Upper lobe of right lung (tissue), 1 donor: Measurements from ENCODE around the gene RPL22. TPM values are rescaled to one million over a fixed set of nuclear protein-coding genes. Genes with fewer than 3 reads are reported as not detected.

ENCODE experiments used
- ATAC-seq: fragments of 200-7000 bp; cut with Tn5 transposase; one replicate; pipeline ENCODE4 v1.9.1; 2020; ENCODE audit warnings: mild to moderate bottlenecking, moderate library complexity
- DNase-seq: peaks from one replicate; pipeline ENCODE4 v3.0.0-alpha.2; 2020
- H3K27ac ChIP-seq: fragments of 200-600 bp; one replicate; pipeline ENCODE4 v1.8.0; 2022
- H3K27me3 ChIP-seq: fragments of 200-600 bp; one replicate; pipeline ENCODE4 v1.8.0; 2022; ENCODE audit warnings: mild to moderate bottlenecking
- H3K36me3 ChIP-seq: fragments of 200-600 bp; one replicate; pipeline ENCODE4 v1.8.0; 2022
- H3K4me1 ChIP-seq: fragments of 200-600 bp; one replicate; pipeline ENCODE4 v1.8.0; 2022
- H3K4me3 ChIP-seq: fragments of 200-600 bp; one replicate; pipeline ENCODE4 v1.8.0; 2022; ENCODE audit warnings: mild to moderate bottlenecking
- H3K9me3 ChIP-seq: fragments of 200-600 bp; one replicate; pipeline ENCODE4 v1.8.0; 2022
- intact Hi-C: fragments of 100-400 bp; cut with DNase I; formaldehyde crosslinking; loops from one replicate; pipeline ENCODE4 v1.11.0; 2022
- total RNA-seq: library from RNA; stranded (reverse); fragmentation: NEBNext Ultra II Directional; extraction: Animal tissue kit (Norgen Biotek cat#: 25700); gene quantifications from one replicate; pipeline ENCODE4 v1.2.1, GENCODE V29; 2021
- TF ChIP-seq, protein P1 (sequence below): fragments of 200-600 bp; IDR thresholded peaks from one replicate; pipeline ENCODE4 v1.8.0; 2022; ENCODE audit warnings: antibody characterized with exemption
- donor health status: DM: no; HTN: yes; CAD: no; lungs with severe emphysema.

The RPL22 gene
- total RNA-seq, 1 donor from 2014 or later, result 308 TPM

DNA sequence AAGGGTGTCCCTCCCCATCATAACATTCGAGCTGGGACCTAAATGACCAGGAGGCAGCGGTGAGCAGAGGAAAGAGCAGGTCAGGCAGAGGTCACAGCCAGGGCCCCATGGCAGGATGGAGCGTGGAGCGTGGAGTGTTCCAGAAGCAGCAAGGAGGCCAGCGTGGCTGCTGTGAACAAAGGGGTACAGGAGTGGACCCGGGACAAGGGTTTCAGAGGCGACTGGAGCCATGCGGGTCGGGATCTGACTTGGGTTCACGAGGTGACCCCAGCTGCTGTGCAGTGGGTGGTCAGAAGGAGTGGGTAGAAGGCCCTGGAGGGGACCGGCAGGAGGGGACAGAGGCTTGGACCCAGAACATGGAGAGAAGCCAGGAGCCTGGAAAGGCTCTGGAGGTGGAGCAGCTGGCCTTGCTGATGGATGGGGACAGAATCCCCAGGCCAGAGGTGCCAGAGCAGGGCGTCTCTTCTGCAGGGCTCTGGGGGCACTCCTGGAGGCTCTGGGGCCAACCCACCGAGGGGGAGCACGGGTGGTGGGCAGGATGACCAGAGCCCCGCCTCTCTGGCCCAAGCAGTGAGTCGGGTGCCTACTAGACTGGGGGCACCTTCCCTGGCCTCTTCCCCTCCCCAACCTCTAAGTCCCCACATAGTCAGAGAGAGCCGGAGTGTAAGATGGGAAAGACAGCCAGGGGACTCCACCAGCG, 21.6 kb downstream of the RPL22 start:
- Histone ChIP-seq H3K36me3 (no peaks in the 10 kb centered on the region), H3K27me3 (peaks cover 56% of the 10 kb centered on the region), H3K9me3 (no peaks in the 10 kb centered on the region), H3K4me3 (no peak overlapping the region), H3K4me1 (peaks cover 16% of the 10 kb centered on the region), H3K27ac (no peak overlapping the region)
- no peak for ATAC-seq
- no peak for DNase-seq
- TF ChIP-seq, protein P1, sequence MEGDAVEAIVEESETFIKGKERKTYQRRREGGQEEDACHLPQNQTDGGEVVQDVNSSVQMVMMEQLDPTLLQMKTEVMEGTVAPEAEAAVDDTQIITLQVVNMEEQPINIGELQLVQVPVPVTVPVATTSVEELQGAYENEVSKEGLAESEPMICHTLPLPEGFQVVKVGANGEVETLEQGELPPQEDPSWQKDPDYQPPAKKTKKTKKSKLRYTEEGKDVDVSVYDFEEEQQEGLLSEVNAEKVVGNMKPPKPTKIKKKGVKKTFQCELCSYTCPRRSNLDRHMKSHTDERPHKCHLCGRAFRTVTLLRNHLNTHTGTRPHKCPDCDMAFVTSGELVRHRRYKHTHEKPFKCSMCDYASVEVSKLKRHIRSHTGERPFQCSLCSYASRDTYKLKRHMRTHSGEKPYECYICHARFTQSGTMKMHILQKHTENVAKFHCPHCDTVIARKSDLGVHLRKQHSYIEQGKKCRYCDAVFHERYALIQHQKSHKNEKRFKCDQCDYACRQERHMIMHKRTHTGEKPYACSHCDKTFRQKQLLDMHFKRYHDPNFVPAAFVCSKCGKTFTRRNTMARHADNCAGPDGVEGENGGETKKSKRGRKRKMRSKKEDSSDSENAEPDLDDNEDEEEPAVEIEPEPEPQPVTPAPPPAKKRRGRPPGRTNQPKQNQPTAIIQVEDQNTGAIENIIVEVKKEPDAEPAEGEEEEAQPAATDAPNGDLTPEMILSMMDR, result no peak
- intact Hi-C loops, result no loop called here

DNA sequence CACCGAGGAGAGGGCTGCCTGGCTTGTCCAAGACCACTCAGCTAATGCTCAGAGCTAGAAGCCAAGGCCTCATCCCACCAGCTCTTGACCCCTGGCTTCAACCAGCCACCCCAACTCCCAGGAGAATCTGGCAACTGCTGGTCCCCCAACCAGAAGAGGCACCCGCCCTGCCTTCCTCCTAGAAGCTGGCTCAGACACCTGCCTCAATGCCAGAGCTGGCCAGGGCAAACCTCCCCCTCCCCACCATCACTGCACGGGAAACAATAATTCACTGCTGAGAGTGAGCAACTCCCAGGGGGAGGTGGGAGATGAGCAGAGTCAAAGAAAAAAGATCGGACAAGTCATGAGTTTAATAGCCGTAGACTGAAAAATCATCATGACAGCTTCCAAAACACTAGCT, 22.6 kb downstream of the RPL22 start:
- Histone ChIP-seq H3K36me3 (no peaks in the 10 kb centered on the region), H3K4me3 (no peak overlapping the region), H3K9me3 (no peaks in the 10 kb centered on the region), H3K27me3 (peaks cover 67% of the 10 kb centered on the region), H3K27ac (no peak overlapping the region), H3K4me1 (peaks cover 16% of the 10 kb centered on the region)
- intact Hi-C loops, result no loop called here
- TF ChIP-seq, protein P1, result no peak
- no peak for ATAC-seq
- no peak for DNase-seq

DNA sequence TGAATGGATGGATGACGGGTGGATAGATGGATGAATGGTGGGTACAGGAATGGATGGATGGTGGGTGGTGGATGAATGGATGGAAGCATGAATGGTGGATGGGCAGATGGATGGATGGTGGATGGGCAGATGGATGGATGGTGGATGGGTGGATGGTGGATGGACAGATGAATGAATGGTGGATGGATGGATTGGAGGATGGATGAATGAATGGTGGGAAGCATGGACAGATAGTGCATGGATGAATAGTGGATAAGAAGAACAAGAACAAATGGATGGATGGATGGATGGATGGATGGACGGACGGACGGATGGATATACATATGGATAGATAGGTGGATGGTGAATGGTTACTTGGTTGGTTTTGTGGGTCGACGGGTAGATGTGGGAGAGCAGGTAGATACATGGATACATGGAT, 24.0 kb downstream of the RPL22 start:
- ATAC-seq (no peak), DNase-seq (no peak)
- TF ChIP-seq, protein P1, result no peak
- intact Hi-C loops, result no loop called here
- peaks cover 7% of the 10 kb centered on the region for H3K4me1 ChIP-seq
- no peak overlapping the region for H3K27ac ChIP-seq
- H3K9me3 ChIP-seq, result no peaks in the 10 kb centered on the region
- H3K36me3 ChIP-seq, result no peaks in the 10 kb centered on the region
- peaks cover 68% of the 10 kb centered on the region for H3K27me3 ChIP-seq
- H3K4me3 ChIP-seq, result no peak overlapping the region

DNA sequence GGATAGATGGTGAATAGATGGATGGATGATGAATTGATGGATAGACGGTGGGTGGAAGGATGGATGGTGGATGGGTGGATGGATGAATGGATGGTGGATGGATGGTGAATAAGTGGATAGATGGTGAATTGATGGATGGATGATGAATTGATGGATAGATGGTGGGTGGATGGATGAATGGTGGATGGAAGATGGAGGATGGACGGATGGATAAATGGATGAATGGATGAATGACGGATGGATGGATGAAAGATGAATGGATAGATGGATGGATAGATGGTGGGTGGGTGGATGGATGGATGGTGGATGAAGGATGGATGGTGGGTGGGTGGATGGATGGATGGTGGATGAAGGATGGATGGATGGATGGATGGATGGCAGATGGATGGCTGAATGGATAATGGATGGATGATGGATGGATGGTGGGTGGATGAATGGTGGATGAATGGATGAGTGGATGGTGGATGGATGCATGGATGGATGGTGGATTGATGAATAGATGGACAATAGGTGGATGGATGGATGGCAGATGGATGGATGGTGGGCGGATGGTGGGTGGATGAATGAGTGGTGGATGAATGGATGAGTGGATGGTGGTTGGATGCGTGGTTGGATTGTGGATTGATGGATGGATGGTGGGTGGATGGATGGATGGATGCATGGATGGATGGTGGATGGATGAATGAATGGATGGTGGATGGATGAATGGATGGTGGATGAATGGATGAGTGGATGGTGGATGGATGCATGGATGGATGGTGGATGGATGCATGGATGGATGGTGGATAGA, 24.6 kb downstream of the RPL22 start:
- Histone ChIP-seq H3K4me3 (no peak overlapping the region), H3K4me1 (peaks cover 7% of the 10 kb centered on the region), H3K36me3 (no peaks in the 10 kb centered on the region), H3K27ac (no peak overlapping the region), H3K9me3 (no peaks in the 10 kb centered on the region), H3K27me3 (peaks cover 66% of the 10 kb centered on the region)
- TF ChIP-seq, protein P1, result no peak
- DNase-seq, result no peak
- intact Hi-C loops, result no loop called here
- ATAC-seq, result no peak

DNA sequence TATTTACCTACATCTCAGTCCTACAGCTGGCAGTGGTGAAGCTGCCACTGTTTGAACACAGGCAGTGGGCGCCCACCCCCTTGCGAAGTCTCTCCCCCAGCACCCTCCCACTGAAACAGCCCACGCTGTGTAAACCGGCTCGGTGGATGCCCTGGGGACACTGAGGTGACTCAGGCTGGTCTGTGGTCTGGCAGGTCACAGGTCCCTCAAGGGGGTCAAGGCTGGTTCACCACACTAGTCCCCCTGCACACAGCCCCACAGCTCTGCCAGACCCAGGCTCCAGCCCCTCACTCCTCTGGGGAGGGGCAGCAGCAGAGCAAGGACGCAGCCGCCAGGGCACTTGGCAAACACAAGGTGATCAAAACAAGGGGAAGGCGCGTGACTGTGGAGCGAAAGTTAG, 26.8 kb downstream of the RPL22 start:
- TF ChIP-seq, protein P1, result no peak
- DNase-seq, result no peak
- H3K27me3 ChIP-seq, result peaks cover 48% of the 10 kb centered on the region
- H3K9me3 ChIP-seq, result no peaks in the 10 kb centered on the region
- no peak overlapping the region for H3K4me3 ChIP-seq
- no peaks in the 10 kb centered on the region for H3K36me3 ChIP-seq
- no peak overlapping the region for H3K27ac ChIP-seq
- H3K4me1 ChIP-seq, result no peaks in the 10 kb centered on the region
- intact Hi-C loops, result no loop called here
- ATAC-seq, result no peak
